Brain microvascular endothelial cell (primary cell): ENCODE data around the gene BCAS4.

Experiments used
- DNase-seq: peaks from one replicate; pipeline ENCODE4 v3.0.0-alpha.2; 2020
- H3K27ac ChIP-seq: fragments of 250-450 bp; sonication (Bioruptor Pico); 2 replicates; pipeline ENCODE4 v1.5.1; 2020; ENCODE audit warnings: mild to moderate bottlenecking, moderate library complexity
- H3K27me3 ChIP-seq: fragments of 250-450 bp; sonication (Bioruptor Pico); replicated peaks from 2 replicates; pipeline ENCODE4 v1.5.1; 2020; ENCODE audit warnings: mild to moderate bottlenecking
- H3K36me3 ChIP-seq: fragments of 250-450 bp; sonication (Bioruptor Pico); replicated peaks from 2 replicates; pipeline ENCODE4 v1.5.1; 2020; ENCODE audit warnings: mild to moderate bottlenecking
- H3K4me3 ChIP-seq: 2 replicates; pipeline ENCODE4 v1.5.1; 2011; ENCODE audit warnings: low read depth, mild to moderate bottlenecking, control low read depth, low read length, moderate library complexity
- in situ Hi-C: cut with HindIII; loops from 2 replicates; pipeline ENCODE4 v1.10.0; 2017; ENCODE audit warnings: low sequenced_read_pairs, low pct_ligation_motif_present
- TF ChIP-seq, protein P1 (sequence below): IDR thresholded peaks from 2 replicates; pipeline ENCODE4 v1.5.1; 2011; ENCODE audit warnings: low read depth, mild to moderate bottlenecking, moderate library complexity, low read length, control low read depth, inconsistent platforms; ENCODE audit errors: missing control alignments

Gene BCAS4

GRCh38 chr20:50866036-50866685, 71.3 kb downstream of the BCAS4 start:
- DNase-seq, result no peak
- no peak overlapping the region for H3K27ac ChIP-seq
- no peak overlapping the region for H3K4me3 ChIP-seq
- no peaks in the 10 kb centered on the region for H3K27me3 ChIP-seq
- H3K36me3 ChIP-seq, result no peaks in the 10 kb centered on the region
- TF ChIP-seq, protein P1, sequence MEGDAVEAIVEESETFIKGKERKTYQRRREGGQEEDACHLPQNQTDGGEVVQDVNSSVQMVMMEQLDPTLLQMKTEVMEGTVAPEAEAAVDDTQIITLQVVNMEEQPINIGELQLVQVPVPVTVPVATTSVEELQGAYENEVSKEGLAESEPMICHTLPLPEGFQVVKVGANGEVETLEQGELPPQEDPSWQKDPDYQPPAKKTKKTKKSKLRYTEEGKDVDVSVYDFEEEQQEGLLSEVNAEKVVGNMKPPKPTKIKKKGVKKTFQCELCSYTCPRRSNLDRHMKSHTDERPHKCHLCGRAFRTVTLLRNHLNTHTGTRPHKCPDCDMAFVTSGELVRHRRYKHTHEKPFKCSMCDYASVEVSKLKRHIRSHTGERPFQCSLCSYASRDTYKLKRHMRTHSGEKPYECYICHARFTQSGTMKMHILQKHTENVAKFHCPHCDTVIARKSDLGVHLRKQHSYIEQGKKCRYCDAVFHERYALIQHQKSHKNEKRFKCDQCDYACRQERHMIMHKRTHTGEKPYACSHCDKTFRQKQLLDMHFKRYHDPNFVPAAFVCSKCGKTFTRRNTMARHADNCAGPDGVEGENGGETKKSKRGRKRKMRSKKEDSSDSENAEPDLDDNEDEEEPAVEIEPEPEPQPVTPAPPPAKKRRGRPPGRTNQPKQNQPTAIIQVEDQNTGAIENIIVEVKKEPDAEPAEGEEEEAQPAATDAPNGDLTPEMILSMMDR, result no peak
- in situ Hi-C loops, result no loop called here

DNA sequence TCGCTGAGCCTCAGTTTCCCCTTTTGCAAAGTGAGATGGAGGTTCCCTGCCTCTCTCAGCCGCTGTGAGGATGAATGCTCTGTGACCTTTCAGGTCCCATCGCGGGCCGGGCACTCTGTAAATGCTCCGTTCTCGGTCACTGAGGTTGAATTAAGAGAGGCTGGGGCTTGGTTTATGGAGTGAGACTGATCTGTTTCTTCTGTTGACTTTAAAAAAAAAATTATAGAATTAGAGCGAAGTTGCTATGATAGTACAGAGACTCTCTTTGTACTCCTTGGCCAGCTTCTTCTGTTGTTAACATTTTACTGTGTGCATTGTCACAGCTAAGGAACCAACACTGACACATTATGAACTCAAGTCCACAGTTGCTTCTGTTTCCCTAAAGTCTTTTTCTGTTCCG, 72.0 kb downstream of the BCAS4 start:
- in situ Hi-C loops, result no loop called here
- no peaks in the 10 kb centered on the region for H3K27me3 ChIP-seq
- TF ChIP-seq, protein P1, result no peak
- no peak overlapping the region for H3K27ac ChIP-seq
- H3K36me3 ChIP-seq, result no peaks in the 10 kb centered on the region
- H3K4me3 ChIP-seq, result no peak overlapping the region
- no peak for DNase-seq

- DNase-seq, result no peak
- H3K27ac ChIP-seq, result no peak overlapping the region
- TF ChIP-seq, protein P1, result no peak
- no peak overlapping the region for H3K4me3 ChIP-seq
- in situ Hi-C loops, result no loop called here
- H3K27me3 ChIP-seq, result no peaks in the 10 kb centered on the region
- no peaks in the 10 kb centered on the region for H3K36me3 ChIP-seq
Measured at GRCh38 chr20:50867805-50868204, 72.9 kb downstream of the BCAS4 start.

- in situ Hi-C loops, result no loop called here
- no peaks in the 10 kb centered on the region for H3K27me3 ChIP-seq
- no peaks in the 10 kb centered on the region for H3K36me3 ChIP-seq
- no peak overlapping the region for H3K4me3 ChIP-seq
- TF ChIP-seq, protein P1, result no peak
- DNase-seq, result peak; percentile 5
- no peak overlapping the region for H3K27ac ChIP-seq
Measured at GRCh38 chr20:50868509-50869495, 73.9 kb downstream of the BCAS4 start.

DNA sequence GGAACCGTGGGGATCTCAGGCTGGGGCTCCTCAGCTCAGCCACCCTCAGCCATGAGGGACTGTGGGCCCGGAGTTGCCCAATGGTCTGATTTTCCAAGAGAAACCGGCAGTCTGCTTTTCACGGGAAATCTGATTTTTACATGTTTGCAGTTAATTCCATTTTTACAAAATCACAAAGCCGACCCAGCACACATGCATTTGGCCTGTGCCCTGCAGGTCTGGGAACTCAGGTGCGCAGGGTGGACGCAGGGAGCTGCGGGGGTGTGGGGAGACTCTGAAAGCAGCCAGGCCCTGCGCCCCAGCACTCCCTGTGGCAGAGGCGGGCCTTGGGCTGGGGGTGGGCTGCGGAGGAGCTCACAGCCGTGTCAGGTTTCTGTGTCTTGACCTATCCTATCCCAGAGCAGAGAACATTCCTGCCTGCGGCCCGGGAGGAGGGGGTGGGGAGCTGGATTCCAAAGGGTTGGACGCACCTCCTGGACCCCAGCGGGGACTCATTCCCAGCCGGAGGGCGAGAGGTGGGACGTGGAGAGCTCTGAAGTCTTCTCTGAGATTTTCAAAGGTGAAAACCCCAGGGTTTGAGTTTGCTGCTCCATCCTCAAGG, 75.8 kb downstream of the BCAS4 start:
- no peak overlapping the region for H3K27ac ChIP-seq
- H3K4me3 ChIP-seq, result no peak overlapping the region
- H3K27me3 ChIP-seq, result no peaks in the 10 kb centered on the region
- DNase-seq, result peak; percentile 5
- TF ChIP-seq, protein P1, result no peak
- H3K36me3 ChIP-seq, result no peaks in the 10 kb centered on the region
- in situ Hi-C loops, result no loop called here
